Measurements from ENCODE around the gene CCS.
A peak's percentile ranks its signal among the peaks of the same experiment; 100 is the strongest.
"Not testable (repeated sequence)": the region's sequence is repeated elsewhere in the genome, so short reads cannot be mapped to it uniquely, and the experiment has no call there.

Gene CCS, protein sequence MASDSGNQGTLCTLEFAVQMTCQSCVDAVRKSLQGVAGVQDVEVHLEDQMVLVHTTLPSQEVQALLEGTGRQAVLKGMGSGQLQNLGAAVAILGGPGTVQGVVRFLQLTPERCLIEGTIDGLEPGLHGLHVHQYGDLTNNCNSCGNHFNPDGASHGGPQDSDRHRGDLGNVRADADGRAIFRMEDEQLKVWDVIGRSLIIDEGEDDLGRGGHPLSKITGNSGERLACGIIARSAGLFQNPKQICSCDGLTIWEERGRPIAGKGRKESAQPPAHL

DNA sequence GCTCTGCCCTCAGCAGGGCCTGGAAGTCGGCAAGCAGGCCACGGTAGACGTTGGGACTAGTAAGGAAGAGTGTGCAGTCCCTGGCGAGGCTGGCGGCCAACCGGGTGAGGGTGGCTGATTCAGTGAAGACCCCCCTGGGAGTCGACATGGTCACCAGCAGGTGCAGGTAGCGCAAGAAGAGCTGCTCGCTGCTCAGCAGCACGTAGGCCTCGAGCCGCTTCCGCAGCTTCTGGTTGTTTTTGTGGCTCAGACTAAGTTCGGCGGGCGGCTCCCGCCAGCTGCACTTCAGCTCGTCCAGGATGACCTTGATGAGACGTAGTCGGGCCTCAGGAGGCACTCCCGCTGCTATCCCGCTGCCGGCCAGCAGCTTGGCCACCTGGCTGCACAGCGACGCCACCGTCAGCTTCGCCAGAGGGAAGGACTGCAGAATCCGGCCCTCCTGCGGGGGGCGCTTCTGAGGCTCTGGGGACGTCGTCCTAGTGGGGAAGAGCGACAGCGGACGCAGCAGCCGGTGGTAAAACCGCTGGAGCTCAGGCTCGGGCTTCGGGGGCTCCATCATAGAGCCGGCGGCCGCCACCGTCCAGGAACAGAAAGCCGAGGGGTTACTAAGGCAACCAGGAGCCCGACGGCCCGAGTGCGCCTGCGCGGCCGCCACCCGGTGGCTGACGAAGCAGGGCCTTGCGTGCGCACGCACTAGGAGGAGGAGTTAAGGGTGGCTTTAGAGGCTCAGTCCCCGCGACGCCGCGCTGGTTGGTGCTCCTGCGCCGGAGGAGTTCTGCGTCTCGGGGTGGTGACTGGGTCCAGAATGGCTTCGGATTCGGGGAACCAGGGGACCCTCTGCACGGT, at the start of gene CCS, which contains the start of gene CCDC87:
TSS of gene CCS (plus strand) at position 729 of the 846 bp plus-strand sequence. CDS start at position 806, 77 bp downstream.
TSS of gene CCDC87 (minus strand) at position 607 of the 846 bp plus-strand sequence. CDS start at position 559, 48 bp downstream.
- DNase-seq: peak; percentile 96

DNA sequence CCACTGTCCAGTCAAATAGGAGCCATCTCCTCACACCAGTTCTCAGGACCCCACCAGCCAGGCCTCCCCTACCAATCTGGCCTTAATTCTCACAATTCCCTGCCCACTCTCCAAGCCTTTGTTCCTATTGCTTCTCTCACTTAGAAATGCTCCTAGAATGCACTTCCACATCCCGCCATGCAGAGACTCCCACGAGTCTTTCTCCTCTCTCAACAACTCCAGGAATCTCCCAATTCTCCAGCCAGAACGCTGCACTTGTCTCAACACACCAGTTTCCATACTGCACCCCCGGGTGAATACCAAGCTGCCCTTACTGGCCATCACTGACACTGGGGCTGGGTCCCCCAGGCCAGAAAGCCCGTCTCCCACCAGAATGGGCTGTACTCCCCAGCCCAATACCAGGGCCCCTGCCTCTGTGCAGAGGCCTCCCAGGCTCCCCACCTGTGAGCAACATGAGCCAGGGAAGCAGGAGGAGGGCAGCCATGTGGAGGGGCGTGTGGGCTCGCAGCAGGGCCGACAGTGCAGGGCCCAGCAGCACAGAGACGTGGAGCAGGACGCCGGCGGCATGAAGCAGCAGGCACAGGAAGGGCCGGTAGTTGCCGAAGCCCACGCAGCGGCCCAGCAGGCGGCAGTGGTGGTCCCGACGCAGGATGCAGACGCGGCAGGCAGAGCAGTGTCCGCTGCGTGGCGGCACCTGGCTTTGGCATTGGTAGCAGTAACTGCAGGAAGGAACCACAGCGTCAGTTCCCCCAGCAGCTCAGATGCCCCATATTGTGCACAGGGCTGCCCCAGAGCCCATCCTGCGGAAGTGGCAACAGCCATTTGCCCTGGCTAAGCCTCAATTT, 49.5 kb upstream of the CCS start:
- DNase-seq: no peak

DNA sequence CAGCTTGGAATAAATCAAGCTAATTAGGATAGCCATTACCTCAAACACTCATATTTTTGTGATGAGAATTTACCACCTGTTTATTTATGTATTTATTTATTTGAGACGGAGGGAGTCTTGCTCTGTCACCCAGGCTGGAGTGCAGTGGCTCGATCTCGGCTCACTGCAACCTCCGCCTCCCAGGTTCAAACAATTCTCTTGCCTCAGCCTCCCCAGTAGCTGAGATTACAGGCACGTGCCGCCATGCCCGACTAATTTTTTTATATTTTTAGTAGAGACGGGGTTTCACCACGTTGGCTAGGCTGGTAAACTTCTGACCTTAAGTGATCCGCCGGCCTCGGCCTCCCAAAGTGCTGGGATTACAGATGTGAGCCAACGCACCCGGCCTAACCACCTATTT, 48.0 kb upstream of the CCS start:
- DNase-seq: not testable (repeated sequence)

DNA sequence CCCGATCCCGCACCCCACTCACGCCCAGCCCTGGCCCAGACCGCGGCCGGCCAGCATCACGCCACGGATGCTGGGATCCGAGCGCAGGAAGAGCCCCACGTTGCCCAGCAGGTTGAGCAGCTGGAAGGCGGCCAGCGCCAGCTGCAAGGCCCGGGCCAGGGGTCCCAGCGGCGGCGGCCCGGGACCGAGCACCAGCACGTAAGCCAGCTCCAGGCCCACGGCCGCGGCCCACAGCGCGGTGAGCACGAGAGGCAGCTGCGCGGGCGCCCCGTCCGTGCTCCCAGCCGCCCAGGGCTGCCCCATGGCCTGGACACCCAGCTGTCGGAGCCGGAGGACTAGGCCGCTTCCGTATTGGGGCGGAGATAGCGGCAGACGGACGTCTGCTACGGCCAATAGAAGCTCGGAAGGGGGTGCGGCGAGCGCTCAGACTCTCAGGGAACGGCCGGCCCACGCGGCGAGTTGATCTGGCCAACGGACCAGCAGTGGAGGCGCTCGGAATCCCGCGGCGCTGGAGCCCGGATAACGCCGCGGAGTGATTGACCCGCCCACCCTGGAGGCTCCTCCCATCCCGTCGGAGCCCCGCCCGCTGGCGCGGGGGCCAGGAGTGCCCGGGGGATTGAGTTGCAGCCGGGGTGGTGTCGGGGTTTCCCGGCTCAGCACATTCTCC, 47.2 kb upstream of the CCS start, which contains the start of gene ZDHHC24:
TSS of gene ZDHHC24 (minus strand) at position 348 of the 667 bp plus-strand sequence. CDS start at position 303, 45 bp downstream.
- DNase-seq: peak; percentile 93

DNA sequence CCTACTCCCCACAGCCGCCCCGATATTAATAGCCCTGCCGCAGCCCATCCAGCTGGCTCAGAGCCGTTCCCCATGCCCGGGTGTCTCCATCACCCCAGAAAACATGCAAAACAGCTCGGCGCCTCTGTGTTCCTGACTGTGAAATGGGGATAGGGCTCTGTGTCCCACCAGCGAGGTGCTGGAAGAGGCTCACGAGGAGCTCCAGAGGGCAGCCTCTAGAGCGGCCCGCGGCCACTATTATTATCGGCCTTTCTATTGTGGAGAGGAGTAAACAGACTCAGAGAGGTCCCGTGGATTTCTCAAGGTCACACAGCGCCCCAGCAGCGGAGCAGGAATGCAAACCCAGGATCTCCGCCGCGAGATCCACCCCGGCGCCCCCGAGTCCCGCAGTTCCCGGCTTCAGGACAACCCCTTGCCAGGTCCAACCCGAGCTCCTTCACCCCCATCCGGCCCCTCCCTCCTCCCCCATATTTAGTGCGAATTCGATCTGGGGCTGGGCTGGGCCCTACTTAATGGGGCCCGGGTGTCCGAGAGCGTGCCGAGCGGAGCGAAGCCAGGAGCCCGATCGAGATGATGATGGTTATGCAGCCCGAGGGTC, 46.5 kb upstream of the CCS start, which contains the start of gene ACTN3:
TSS of gene ACTN3 (plus strand) at position 536 of the 598 bp plus-strand sequence. CDS start at position 571, 35 bp downstream.
- DNase-seq: no peak

DNA sequence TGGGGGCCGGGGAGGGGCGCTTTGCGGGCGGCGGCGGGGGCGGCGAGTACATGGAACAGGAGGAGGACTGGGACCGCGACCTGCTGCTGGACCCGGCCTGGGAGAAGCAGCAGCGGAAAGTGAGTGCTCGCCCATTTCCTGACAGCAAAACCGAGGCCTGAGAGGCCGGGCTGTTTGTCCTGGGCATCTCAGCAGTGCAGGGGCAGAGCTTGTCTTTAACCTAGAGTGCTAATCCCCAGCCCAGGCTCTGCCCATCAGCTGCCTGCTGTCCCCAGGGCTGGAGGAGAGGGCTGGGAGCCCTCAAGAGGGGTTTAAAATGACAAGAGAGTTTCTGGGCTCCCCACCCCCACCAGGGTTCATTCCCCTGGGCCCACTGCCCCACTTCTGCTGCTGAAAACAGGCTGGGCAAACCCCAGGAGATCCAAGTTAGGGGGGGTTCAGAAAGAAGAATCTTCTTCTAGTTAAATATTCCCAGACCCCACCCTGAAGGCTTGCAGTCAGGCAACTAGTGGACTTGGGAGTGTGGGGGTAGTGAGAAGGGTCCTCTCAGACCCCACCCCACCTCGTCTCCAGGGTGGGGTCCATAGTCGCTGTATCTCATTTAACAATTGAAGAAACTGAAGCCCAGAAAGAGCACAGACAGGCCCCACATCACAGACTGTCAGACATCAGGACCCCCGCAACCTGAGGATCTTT, 45.9 kb upstream of the CCS start:
- no peak for DNase-seq

DNA sequence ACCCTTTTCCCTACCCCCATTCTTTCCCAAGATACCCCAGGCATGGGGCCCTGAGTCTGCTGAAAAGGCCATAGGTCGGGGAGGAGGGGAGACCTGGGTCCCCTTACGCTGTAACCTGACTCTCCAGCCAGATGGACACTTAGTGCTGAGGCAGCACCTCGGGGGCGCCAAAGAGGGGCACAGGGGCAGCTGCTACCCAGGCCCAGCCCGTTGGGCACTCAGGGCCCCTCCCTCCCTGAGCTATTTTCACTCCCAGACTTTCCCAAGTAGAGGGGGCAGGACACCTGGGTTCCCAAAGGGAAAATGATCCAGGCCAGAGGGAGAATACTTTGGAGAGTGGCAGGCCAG, 45.3 kb upstream of the CCS start:
- DNase-seq: no peak

DNA sequence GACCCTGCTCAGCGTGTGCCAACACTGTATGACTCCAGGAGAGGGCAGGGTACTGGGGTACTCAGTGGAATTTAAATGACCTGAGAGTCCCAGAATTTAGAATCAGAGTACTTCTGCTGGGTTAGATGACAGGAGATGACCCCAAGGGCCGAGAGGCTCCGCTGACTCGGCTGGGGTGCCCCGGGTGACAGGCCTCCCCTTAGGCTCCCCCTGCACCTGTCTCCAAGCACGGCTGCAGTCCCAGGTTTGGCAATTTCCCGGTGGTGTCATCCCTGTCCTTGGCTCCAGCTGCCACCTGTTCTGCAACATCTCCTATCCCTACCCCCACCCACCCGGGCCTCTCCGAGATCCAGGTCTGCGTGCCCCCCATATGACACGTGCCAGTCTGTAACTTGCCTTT, 44.9 kb upstream of the CCS start:
- DNase-seq: no peak

DNA sequence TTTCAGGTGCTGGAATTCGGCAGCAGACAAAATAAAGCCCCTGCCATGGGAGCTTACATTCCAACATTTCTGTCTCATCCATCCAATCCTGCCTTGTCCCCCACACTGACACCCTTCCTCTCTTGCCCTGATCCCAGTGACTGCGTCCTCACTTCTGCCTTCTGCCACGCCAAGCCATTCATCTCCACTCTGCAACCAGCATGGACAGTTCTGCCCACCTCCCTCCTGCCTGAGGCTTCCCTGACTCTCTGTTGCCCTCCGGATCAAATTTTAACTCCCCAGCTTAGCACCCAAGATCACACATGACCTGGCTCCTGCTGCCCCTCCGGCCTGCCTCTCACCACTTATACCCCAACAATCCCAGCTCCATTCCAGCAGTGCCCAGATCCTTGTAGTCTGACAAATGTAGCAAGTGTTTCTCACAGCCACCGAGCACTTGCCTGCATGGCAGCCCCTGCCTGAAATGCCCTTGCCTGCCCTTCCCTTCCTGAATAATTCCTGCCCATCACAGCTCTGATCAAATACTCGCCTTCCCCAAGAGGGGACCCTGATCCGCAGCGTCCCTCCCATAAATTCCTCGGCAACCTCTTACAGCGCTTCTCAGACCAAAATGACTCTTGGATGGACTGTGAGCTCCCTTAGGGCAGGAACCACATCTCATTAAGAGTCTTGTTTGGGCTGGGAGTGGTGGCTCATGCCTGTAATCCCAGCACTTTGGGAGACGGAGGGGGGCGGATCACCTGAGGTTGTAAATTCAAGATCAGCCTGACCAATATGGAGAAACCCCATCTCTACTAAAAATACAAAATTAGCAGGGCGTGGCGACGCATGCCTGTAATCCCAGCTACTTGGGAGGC, 44.0 kb upstream of the CCS start:
- no peak for DNase-seq

DNA sequence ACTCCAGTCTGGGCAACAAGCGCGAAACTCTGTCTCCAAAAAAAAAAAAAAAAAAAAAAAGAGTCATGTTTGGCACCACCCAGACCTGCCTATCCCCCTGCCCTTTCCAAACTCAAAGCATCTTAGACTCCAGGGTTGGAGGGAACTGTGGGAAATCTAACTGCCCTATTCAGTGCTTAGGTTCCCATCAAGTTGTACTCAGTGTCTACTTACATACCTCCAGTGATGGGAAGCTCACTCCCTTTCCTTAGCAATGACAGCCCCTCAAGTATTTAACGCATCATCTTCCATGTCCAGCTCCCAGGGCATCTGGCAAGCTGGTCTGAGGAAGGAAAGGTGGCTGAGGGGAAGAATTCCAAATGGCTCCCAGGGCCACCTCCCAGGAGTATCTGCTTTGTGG, 43.3 kb upstream of the CCS start:
- DNase-seq: no peak

DNA sequence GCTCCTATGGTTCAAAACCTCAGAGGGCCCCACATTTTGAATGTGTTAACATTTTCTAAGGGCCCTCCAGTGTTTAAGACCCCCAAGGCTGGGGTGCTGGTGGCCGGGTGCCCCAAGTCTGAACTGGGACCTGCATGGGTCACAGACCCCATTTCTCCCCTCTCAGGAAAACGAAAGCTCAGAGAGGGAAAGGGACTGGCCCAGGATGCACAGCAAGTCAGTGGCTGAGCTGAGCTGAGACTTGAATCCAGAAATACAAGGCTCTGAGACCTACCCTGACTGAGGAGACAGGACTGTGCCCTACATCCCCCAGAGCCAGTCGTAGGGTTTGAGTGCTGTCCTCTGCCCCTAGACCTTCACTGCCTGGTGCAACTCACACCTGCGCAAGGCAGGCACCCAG, 42.1 kb upstream of the CCS start:
- no peak for DNase-seq

DNA sequence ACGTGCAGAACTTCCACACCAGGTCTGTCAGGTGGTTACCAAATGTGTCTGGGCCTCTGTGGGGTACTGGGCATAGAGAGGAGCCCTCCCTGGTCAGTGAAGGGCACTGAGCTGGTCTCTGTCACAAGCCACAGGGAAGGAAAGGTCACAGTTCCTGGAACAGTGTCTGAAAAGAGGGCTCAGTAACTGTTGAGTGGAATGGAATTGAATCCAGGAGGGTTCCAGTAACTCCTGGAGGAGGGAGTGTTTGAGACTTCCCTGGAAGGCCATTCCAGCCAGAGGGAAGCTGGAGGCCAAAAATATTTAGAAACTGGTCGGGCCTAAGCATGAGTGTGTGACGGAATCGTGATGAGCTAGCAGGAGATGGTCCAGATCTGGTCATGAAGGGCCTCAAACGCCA, 38.4 kb upstream of the CCS start:
- no peak for DNase-seq

DNA sequence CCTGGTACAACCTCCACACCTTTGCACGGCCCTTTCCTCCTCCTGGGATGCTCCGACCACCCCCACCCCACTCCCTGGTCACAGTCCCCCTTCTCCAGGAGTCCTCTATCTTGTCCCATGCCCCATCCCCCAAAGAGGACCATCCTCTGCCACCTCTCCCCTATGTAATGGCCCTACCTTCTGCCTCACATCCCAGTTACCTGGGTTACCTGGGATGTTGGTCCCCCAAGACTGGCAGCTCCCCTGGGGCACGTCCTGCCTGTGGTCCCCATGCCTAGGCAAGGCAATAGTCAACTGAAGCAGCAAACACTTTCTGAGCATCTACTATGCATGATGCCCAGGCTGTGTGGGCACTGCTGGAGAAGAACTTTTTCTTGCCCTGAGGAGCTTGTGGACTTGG, 37.6 kb upstream of the CCS start:
- DNase-seq: no peak

DNA sequence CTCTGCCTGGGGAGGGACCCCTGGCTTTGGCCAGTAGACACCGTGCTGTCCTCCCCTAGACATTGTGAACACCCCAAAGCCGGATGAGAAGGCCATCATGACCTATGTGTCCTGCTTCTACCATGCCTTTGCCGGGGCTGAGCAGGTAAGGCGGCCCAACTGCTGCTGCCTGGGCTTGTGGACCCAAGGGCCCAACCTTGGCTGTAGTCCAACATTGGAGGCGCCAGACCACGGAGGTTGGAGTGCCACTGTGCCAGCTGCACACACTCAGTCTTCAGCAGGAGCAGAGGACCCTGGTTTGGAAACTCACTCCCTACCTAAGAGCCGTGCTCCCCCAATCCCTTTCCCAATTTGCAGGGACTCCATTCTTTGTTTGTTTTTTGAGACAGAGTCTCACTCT, 36.9 kb upstream of the CCS start:
- DNase-seq: no peak

DNA sequence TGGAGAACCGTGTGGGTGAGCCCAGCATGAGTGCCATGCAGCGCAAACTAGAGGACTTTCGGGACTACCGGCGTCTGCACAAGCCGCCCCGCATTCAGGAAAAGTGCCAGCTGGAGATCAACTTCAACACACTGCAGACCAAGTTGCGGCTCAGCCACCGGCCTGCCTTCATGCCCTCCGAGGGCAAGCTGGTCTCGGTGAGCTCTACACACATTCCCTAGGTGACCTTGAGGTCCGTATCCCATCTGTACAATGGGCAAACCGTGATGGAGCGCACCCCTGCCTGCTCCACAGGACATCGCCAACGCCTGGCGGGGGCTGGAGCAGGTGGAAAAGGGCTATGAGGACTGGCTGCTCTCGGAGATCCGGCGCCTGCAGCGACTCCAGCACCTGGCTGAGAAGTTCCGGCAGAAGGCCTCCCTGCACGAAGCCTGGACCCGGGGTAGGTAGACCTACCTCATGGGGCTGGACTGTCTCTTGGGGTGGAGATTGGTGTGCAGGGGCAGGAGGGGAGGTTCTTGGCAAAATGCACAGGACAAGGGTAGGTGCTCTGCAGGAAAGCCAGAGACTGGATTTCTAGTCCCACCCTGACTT, 35.2 kb upstream of the CCS start:
- no peak for DNase-seq

DNA sequence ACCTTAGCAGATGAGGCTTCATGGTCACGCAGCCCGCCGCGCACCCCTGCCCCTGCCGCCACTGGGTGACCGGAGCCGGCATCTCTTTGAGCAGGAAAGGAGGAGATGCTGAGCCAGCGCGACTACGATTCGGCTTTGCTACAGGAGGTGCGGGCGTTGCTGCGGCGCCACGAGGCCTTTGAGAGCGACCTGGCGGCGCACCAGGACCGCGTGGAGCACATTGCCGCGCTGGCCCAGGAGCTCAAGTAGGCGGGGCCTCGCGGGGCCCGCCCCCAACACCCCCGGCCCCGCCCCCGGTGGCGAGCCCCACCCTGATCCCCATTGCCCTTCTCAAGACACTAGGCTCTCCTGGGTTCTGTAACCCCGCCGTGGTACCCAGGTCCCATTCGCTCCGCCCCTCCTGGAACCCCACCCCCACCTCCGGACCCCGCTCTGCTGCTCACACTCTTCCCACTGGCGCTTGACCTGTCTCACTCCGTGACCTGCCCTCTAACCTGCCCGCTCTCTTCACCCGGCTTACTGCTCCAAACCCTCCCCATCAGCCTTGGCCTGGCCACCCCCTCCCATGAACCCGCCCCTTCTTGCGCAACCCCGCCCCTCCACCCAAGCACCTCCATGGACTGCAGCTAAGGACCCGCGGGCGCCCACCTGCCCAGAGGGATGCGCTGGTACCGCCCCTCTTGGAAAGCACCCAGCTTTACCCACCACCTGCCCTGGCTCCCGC, 33.7 kb upstream of the CCS start:
- no peak for DNase-seq

DNA sequence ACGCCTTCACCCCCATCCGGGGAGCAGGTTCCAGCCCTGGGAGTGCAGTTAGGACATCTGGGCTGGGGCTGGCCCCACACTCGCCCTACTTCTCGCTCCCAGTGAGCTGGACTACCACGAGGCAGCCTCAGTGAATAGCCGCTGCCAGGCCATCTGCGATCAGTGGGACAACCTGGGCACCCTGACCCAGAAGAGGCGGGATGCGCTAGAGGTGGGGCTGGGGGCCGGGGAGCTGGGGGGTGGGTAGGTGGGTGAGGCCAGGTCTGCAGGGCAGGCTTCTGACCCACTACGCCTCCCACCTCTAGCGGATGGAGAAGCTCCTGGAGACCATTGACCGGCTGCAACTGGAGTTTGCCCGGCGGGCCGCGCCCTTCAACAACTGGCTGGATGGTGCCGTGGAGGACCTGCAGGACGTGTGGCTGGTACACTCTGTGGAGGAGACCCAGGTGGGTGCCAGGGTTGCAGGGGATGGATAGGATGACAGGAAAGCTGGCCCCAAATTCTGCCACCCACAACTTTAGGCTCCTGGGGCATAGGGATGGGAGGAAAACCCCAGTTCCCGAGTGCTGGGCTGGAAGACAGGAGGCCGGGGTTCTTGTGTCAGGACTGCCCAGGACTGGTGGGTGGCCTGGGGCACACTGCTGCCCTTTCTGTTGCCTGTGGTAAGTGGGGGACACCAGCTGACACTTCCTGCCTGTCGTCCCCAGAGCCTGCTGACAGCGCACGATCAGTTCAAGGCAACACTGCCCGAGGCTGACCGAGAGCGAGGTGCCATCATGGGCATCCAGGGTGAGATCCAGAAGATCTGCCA, 32.9 kb upstream of the CCS start:
- no peak for DNase-seq

DNA sequence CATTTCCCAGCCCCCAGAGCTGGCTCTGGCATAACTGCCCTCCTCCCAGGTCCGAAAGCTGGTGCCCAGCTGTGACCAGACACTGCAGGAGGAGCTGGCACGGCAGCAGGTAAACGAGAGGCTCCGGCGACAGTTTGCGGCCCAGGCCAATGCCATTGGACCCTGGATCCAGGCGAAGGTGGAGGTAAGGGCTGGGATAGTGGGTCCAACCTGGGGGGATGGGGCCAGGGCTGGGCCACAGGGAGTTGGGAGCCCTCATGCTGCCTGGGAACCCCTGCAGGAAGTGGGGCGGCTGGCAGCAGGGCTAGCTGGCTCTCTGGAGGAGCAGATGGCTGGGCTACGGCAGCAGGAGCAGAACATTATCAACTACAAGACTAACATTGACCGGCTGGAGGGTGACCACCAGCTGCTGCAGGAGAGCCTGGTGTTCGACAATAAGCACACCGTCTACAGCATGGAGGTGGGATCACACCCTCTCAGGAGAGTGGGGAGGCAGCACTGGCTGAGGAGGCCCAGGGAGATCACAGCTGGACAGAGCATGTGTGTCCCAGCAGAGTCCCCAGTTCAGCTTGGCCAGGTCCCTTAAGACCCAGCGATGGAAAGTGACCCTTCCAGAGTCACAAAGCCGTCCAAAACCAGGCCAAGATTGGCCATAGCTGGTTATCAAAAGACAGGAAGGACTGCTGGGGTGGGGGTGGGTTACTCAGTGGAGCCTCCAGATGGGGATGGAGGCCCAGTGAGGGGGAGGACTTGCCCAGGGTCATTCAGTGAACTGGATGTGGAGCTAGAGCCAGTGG, 31.6 kb upstream of the CCS start:
- no peak for DNase-seq
